ENCODE results near the gene UBE3B. TPM values are rescaled to one million over a fixed set of nuclear protein-coding genes. Genes with fewer than 3 reads are reported as not detected.
"Not testable (repeated sequence)": the region's sequence is repeated elsewhere in the genome, so short reads cannot be mapped to it uniquely, and the experiment has no call there.

Gene UBE3B
- total RNA-seq, 4 donors from 2014 or later: 52.2 to 72.5 (median 65.5) TPM

GRCh38 chr12:109473526-109474270, 3.7 kb upstream of the UBE3B start:
- H3K4me3 ChIP-seq (replicated peaks in 1 of 3); intact Hi-C loops (cut with DNase I); H3K36me3 ChIP-seq; H3K9me3 ChIP-seq; H3K27me3 ChIP-seq: not testable (repeated sequence)
- H3K27ac ChIP-seq: peak overlapping the region; percentile 97 to 99 (median 98)
- peak in 1 of 6 experiments; percentile 14 for TF ChIP-seq CTCF (IDR thresholded peaks at IDR 0.05)
- peak in 1 of 2 donors; percentile 30 for TF ChIP-seq POLR2A (IDR thresholded peaks at IDR 0.05)
- peak; percentile 93 for DNase-seq
- WGBS, 2 donors: 46 to 55% methylated on average over 16 of the region's 16 CpGs
- H3K4me1 ChIP-seq: peaks cover 58 to 80% of the 10 kb centered on the region in 2 donors

- TF ChIP-seq POLR2A (IDR thresholded peaks at IDR 0.05) (no peak), CTCF (IDR thresholded peaks at IDR 0.05) (no peak)
- DNase-seq: no peak
- H3K4me3 ChIP-seq (replicated peaks in 1 of 3): peak overlapping the region in 1 of 3 donors; percentile 3
- intact Hi-C loops (cut with DNase I): loop anchor here (5.0 kb wide), 1 partner anchor 43 kb away; no protein-coding TSS in a partner anchor
- WGBS, 2 donors: 87 to 91% methylated on average over 7 of the region's 7 CpGs
- H3K27ac ChIP-seq: peak overlapping the region; percentile 97 to 99 (median 98)
- no peaks in the 10 kb centered on the region for H3K27me3 ChIP-seq
- H3K4me1 ChIP-seq: peaks cover 59 to 70% of the 10 kb centered on the region in 2 donors
- no peaks in the 10 kb centered on the region for H3K9me3 ChIP-seq
- no peaks in the 10 kb centered on the region for H3K36me3 ChIP-seq
Measured at GRCh38 chr12:109475121-109475520, 2.3 kb upstream of the UBE3B start.

- H3K4me1 ChIP-seq: peaks cover 54 to 60% of the 10 kb centered on the region in 2 donors
- H3K27ac ChIP-seq: peak overlapping the region; percentile 97 to 99 (median 98)
- no peak for TF ChIP-seq CTCF (IDR thresholded peaks at IDR 0.05)
- no peak for TF ChIP-seq POLR2A (IDR thresholded peaks at IDR 0.05)
- H3K4me3 ChIP-seq (replicated peaks in 1 of 3): peak overlapping the region; percentile 79 to 97 (median 87)
- peak; percentile 35 to 41 for DNase-seq
- intact Hi-C loops (cut with DNase I): loop anchor here (5.0 kb wide), 1 partner anchor 44 kb away; no protein-coding TSS in a partner anchor
- H3K9me3 ChIP-seq: no peaks in the 10 kb centered on the region
- H3K27me3 ChIP-seq: no peaks in the 10 kb centered on the region
- WGBS, 2 donors: 9 to 12% methylated on average over 19 of the region's 19 CpGs
- no peaks in the 10 kb centered on the region for H3K36me3 ChIP-seq
Measured at GRCh38 chr12:109475993-109476806, 1.2 kb upstream of the UBE3B start.

- no peak for DNase-seq
- Histone ChIP-seq H3K27ac (peak overlapping the region; percentile 97 to 99 (median 98)), H3K4me3 (replicated peaks in 1 of 3) (peak overlapping the region; percentile 79 to 97 (median 87)), H3K36me3 (no peaks in the 10 kb centered on the region), H3K9me3 (no peaks in the 10 kb centered on the region), H3K4me1 (peaks cover 49 to 54% of the 10 kb centered on the region in 2 donors), H3K27me3 (no peaks in the 10 kb centered on the region)
- TF ChIP-seq POLR2A (IDR thresholded peaks at IDR 0.05): no peak
- TF ChIP-seq CTCF (IDR thresholded peaks at IDR 0.05): no peak
- intact Hi-C loops (cut with DNase I): loop anchor here (5.0 kb wide), 1 partner anchor 44 kb away; no protein-coding TSS in a partner anchor
- WGBS, 2 donors: 0% methylated on average over 11 of the region's 11 CpGs
Measured at GRCh38 chr12:109476807-109477184, 638 bp upstream of the UBE3B start.
